ENCODE data around the gene VRK1. TPM values are rescaled to one million over a fixed set of nuclear protein-coding genes. Genes with fewer than 3 reads are reported as not detected.

Gene VRK1
- total RNA-seq, 4 donors from 2014 or later, result 7.1 to 19.2 (median 8.5) TPM

DNA sequence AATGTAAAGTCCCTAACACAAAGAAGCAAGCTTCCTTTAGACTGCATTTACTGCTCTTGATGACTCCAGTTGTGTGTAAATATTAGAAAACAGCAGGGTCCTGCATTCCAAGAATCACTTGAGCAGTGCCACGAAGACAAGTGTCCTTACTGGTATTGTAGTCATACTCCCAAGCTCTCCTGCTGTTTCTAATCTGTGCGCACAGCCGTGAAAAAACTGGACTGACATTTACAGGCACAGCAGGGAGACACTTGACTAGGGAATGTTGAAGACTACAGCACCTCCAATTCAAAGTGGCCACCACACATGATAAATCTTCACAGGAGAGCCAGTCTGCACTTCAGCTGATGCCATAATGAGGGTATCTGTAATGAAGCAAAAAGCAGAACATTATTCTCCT lies 91.4 kb downstream of the VRK1 start:
- DNase-seq (ENCODE audit: low spot score), result no peak
- no peak for ATAC-seq (ENCODE audit: low FRiP score)
- TF ChIP-seq, protein P1, sequence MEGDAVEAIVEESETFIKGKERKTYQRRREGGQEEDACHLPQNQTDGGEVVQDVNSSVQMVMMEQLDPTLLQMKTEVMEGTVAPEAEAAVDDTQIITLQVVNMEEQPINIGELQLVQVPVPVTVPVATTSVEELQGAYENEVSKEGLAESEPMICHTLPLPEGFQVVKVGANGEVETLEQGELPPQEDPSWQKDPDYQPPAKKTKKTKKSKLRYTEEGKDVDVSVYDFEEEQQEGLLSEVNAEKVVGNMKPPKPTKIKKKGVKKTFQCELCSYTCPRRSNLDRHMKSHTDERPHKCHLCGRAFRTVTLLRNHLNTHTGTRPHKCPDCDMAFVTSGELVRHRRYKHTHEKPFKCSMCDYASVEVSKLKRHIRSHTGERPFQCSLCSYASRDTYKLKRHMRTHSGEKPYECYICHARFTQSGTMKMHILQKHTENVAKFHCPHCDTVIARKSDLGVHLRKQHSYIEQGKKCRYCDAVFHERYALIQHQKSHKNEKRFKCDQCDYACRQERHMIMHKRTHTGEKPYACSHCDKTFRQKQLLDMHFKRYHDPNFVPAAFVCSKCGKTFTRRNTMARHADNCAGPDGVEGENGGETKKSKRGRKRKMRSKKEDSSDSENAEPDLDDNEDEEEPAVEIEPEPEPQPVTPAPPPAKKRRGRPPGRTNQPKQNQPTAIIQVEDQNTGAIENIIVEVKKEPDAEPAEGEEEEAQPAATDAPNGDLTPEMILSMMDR (IDR thresholded peaks at IDR 0.05), result no peak

DNA sequence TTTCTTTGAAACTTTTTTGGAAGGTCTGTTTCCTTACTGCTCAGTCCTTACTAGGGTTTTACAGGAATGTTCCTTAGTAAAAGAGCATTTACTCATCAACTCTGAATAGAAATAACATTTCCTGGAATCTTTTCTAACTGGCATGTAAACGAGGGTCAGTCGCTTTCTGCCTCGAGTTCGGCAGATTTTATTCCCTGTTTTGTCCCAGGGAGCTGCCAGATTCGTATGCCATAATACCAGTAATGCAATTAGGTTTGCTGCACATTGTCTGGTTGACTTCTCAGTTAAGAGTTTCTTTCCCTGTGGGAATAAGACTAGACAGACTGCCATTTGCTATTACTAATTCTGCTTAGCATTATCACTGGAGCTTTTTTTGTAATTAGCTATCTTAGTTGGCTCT lies 91.9 kb downstream of the VRK1 start:
- DNase-seq (ENCODE audit: low spot score) (no peak), ATAC-seq (ENCODE audit: low FRiP score) (no peak)
- TF ChIP-seq, protein P1 (IDR thresholded peaks at IDR 0.05), result no peak

DNA sequence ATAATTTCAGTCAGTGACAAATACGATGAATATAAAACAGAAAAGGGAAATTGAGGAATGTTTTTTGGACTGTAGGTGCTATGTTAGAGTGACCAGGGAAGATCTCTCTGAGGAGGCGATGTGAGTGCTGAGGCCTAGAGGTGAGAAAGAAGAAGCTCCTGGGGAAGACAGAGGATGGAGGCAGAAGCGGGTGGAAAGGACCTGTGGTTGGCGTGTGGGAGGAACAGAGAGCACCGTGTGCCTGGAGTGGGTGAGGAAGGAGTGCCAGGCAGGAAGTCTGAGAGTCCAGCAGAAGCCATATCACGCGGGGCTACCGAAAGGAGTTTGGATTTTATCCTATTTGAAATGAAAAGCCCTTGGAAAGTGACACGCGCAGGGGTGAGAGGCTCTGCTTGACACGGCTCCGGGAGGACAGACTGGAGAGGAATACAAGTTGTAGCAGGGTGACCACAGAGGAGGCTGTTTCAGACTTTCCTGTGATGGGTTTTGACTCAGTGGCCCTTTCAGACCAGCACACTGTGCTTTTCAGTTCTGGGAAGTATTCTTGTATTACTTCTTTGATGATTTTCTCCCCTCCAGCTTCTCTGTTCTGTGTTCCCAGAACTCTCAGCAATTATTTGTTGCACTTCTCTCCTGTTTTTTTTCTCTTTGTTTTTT lies 96.9 kb downstream of the VRK1 start:
- ATAC-seq (ENCODE audit: low FRiP score), result no peak
- TF ChIP-seq, protein P1 (IDR thresholded peaks at IDR 0.05), result no peak
- no peak for DNase-seq (ENCODE audit: low spot score)

DNA sequence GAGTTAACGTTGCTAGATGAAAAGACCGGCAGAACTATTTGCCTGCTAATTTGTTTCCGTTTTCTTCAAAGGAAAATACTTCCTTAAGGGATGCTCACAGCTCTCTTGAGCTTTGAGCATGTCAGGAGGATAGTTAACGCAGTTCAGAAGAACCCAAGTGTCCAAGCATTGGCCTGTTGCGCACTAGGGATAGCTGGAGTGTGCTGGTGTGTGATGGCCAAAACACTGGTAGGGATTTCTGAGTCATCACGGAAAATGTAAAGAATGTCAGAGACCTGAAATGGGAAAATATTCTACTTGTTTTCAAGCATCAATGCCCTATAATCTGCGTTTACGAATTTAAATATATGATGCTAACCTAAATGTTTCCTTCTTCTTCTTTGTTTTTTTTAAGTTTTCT lies 97.8 kb downstream of the VRK1 start:
- ATAC-seq (ENCODE audit: low FRiP score) (no peak), DNase-seq (ENCODE audit: low spot score) (no peak)
- TF ChIP-seq, protein P1 (IDR thresholded peaks at IDR 0.05), result no peak

DNA sequence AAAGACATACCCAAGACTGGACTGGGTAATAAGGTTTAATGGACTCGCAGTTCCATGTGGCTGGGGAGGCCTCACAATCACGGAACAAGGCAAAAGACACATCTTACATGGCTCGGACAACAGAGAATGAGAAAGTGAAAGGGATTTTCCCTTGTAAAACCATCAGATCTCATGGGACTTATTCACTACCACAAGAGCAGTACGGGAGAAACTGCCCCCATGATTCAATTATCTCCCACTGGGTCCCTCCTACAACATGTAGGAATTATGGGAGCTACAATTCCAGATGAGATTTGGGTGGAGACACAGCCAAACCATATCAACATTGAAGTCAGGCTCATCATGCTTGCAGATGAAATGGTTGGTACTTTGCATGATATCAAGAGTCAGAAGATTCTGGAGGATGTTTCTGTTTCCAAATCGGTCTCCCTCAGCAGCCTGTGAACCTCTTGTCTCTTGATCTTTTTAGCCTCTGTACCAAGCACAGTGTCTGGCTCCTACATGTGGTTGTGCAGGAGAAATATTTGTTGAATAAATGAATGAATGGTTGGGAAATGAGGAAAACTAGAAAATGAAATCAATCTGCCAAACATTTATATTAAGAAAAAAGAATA lies 98.6 kb downstream of the VRK1 start:
- no peak for DNase-seq (ENCODE audit: low spot score)
- TF ChIP-seq, protein P1 (IDR thresholded peaks at IDR 0.05), result no peak
- no peak for ATAC-seq (ENCODE audit: low FRiP score)

DNA sequence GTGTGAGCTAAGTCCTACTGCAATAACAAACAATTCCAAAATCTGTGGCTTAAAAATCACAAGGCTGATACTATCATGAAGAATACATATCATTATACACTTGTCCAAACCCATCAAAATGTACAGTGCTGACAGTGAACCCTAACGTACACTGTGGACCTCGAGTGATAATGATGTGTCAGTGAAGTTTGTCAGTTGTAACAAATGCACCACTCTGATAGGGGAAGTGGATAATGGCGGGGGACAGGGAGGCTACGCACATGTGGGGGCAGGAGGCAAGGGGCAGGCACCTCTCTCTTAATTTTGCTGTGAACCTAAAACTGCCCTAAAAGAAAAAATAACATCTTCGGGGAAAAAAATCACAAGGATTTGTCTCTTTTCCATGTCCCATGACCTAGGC lies 100.0 kb downstream of the VRK1 start:
- DNase-seq (ENCODE audit: low spot score), result no peak
- ATAC-seq (ENCODE audit: low FRiP score), result no peak

More for the DNA sequence above, 100.0 kb downstream of the VRK1 start:
- TF ChIP-seq, protein P1 (IDR thresholded peaks at IDR 0.05), result no peak

Data from omental fat pad (tissue), 4 donors.